GM06990 (cell line): ENCODE measurements around the gene UBASH3A.

Source experiments
- DNase-seq: peaks from one replicate; pipeline ENCODE4 v3.0.0-alpha.2; 2011; ENCODE audit not compliant: insufficient read length; ENCODE audit errors: extremely low read depth
- H3K27me3 ChIP-seq: replicated peaks from 2 replicates; pipeline ENCODE4 v1.6.0; 2011; ENCODE audit warnings: low read length; ENCODE audit not compliant: control insufficient read depth, insufficient read depth
- H3K36me3 ChIP-seq: 2 replicates; pipeline ENCODE4 v1.5.1; 2011; ENCODE audit warnings: low read length; ENCODE audit not compliant: control insufficient read depth, insufficient read depth
- H3K4me3 ChIP-seq: replicated peaks from 2 replicates; pipeline ENCODE4 v1.5.1; 2011; ENCODE audit warnings: low read depth, mild to moderate bottlenecking, control low read depth, low read length
- CTCF ChIP-seq: IDR thresholded peaks from 2 replicates; pipeline ENCODE4 v1.5.1; 2011; ENCODE audit warnings: low read length, control low read depth, mild to moderate bottlenecking, inconsistent platforms; ENCODE audit not compliant: insufficient read depth, poor library complexity, severe bottlenecking

Gene UBASH3A

GRCh38 chr21:42397746-42398394, 5.8 kb upstream of the UBASH3A start:
- no peaks in the 10 kb centered on the region for H3K36me3 ChIP-seq
- DNase-seq: no peak
- no peak overlapping the region for H3K4me3 ChIP-seq
- no peaks in the 10 kb centered on the region for H3K27me3 ChIP-seq
- TF ChIP-seq CTCF: no peak

DNA sequence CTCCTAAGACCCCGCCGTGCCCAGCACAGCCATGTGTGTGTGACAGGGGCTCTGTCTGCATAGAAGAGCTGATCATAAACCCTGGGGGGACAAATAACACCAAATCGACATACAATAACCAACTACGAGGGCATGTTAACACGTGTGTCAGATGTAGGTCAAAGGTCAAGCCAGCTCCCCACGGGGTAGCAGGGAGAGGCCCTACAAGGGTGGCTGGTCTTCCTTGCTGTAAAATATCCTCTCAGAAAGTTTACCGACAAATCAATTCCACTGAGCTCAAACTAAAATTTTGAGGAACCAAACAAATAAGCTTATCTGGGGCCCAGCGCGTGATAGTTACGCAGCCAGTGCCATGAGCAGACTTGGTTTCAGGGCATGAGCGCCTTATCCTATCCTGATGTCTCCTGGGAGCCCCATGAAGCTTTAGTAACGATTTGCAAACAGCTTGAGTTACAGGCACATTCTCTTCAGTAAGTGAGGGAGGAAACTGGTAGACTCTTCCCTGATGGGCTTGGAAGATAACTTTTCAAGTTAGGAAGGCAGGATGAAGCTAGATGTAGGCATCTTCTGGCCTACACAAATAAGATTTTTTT, 5.2 kb upstream of the UBASH3A start:
- no peak for DNase-seq
- Histone ChIP-seq H3K27me3 (no peaks in the 10 kb centered on the region), H3K36me3 (no peaks in the 10 kb centered on the region), H3K4me3 (no peak overlapping the region)
- TF ChIP-seq CTCF: no peak

DNA sequence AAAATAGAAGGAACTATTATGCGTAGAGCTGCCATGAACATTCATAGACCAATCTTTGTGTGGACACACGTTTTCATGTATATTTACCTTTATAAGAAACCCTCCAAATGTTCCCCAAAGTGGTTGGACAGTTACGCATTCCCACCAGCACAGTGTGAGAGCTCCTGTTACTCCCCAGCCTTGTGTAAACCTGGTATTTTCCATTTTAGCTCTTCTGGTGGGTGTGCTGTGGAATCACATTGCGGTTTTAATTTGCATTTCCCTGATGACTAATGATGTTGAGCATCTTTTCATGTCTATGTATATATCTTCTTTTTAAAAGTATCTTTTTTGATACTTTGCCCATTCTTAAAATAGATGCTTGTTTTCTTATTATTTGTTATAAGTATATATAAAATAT, 3.2 kb upstream of the UBASH3A start:
- DNase-seq: no peak
- Histone ChIP-seq H3K27me3 (no peaks in the 10 kb centered on the region), H3K36me3 (no peaks in the 10 kb centered on the region), H3K4me3 (no peak overlapping the region)
- no peak for TF ChIP-seq CTCF

DNA sequence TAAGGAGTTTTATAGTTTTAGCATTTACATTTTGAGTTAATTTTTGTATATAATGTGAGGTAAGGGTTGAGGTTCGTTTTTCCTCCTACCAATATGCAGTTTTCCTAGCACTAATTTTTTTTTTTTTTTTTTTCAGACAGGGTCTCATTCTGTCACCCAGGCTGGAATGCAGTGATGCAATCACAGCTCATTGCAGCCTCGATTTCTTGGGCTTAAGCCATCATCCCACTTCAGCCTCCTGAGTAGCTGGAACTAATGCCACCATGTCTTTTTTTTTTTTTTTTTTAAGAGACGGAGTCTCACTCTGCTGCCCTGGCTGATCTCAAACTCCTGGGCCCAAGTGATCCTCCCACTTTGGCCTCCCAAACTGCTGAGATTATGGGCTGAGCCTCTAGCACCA, 2.5 kb upstream of the UBASH3A start:
- H3K36me3 ChIP-seq: no peaks in the 10 kb centered on the region
- H3K4me3 ChIP-seq: no peak overlapping the region
- DNase-seq: no peak
- H3K27me3 ChIP-seq: no peaks in the 10 kb centered on the region
- TF ChIP-seq CTCF: no peak

- no peak for TF ChIP-seq CTCF
- Histone ChIP-seq H3K36me3 (no peaks in the 10 kb centered on the region), H3K27me3 (no peaks in the 10 kb centered on the region), H3K4me3 (no peak overlapping the region)
- DNase-seq: no peak
Observed at GRCh38 chr21:42401820-42402251, 1.9 kb upstream of the UBASH3A start.
